ENCODE data around the gene PSMG2. TPM values are rescaled to one million over a fixed set of nuclear protein-coding genes. Genes with fewer than 3 reads are reported as not detected.

The PSMG2 gene
- total RNA-seq, 2 donors from 2014 or later, result 59.6 to 105 TPM

GRCh38 chr18:12766986-12767433 is 64.2 kb downstream of the PSMG2 start:
- Mint-ChIP-seq H3K4me3 (no peak overlapping the region), H3K4me1 (no peaks in the 10 kb centered on the region), H3K9me3 (no peaks in the 10 kb centered on the region), H3K27ac (no peak overlapping the region), H3K36me3 (ENCODE audit: low read depth) (no peaks in the 10 kb centered on the region), H3K27me3 (no peaks in the 10 kb centered on the region)
- ATAC-seq (replicated peaks), result no peak

DNA sequence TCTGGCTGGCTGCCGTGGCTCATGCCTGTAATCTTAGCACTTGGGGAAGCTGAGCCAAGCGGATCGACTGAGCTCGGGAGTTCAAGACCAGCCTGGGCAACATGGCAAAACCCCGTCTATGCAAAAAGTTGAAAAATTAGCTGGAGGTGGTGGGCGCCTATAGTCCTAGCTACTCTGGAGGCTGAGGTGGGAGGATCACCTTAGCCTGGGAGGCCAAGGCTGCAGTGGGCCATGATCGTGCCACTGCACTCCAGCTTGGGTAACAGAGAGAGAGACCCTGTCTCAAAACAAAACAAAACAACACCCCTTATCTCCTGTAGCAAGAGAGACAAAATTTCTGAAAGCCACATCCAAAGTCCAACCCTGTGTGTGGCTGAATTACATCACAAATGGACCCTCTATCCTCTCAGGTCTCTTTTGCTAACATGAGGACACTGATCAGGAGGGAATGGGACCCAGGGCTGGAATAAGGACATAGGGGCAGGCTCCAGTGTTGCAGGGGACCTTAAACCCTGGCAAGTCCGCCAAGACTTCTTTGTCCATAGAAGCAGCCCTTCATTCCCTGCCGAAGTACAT is 64.8 kb downstream of the PSMG2 start:
- no peaks in the 10 kb centered on the region for H3K27me3 Mint-ChIP-seq
- no peak overlapping the region for H3K4me3 Mint-ChIP-seq
- no peak overlapping the region for H3K27ac Mint-ChIP-seq
- ATAC-seq (replicated peaks), result no peak
- H3K9me3 Mint-ChIP-seq, result no peaks in the 10 kb centered on the region
- H3K36me3 Mint-ChIP-seq (ENCODE audit: low read depth), result no peaks in the 10 kb centered on the region
- H3K4me1 Mint-ChIP-seq, result no peaks in the 10 kb centered on the region

DNA sequence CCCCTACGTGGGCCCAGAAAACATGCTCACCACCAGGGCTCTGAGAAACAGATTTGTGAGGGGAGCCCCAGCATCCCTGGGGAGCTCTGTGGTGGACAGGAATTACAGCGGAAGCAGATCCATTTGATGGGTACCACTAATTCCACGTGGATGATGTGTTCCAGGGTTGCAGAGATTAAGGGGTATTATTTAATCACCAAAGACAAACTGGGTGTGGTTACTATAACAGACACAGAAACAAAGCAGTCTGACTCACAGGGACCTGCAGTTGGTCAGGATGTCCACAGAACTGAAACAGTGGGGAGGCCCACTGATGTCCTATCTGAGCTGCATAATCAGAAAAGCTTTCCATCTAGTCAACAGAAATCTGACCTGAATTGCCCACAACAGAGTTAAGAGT is 65.8 kb downstream of the PSMG2 start:
- peak; percentile 34 for ATAC-seq (replicated peaks)
- Mint-ChIP-seq H3K9me3 (no peaks in the 10 kb centered on the region), H3K27me3 (no peaks in the 10 kb centered on the region), H3K27ac (no peak overlapping the region), H3K4me3 (no peak overlapping the region), H3K36me3 (ENCODE audit: low read depth) (no peaks in the 10 kb centered on the region), H3K4me1 (no peaks in the 10 kb centered on the region)

DNA sequence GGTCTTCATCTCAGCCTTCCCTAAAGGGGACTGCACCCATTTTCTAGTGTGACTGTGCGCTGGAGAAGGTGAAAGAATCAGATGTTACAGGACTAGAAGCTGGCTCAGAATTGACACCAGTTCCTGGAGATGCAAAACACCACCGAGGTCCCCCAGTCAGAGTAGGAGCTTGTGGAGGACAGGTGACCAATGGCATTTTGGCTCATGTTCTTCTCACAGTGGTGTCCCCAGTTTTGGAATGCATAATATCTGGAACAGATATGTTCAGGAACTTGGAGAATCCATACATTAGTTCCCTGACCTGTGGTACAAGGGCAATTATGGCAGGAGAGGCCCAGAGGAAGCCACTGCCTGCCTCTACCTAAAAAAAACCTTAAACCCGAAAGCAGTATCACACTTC is 66.3 kb downstream of the PSMG2 start:
- H3K4me3 Mint-ChIP-seq, result no peak overlapping the region
- no peaks in the 10 kb centered on the region for H3K36me3 Mint-ChIP-seq (ENCODE audit: low read depth)
- no peaks in the 10 kb centered on the region for H3K9me3 Mint-ChIP-seq
- no peak overlapping the region for H3K27ac Mint-ChIP-seq
- H3K27me3 Mint-ChIP-seq, result no peaks in the 10 kb centered on the region
- no peak for ATAC-seq (replicated peaks)
- H3K4me1 Mint-ChIP-seq, result no peaks in the 10 kb centered on the region

DNA sequence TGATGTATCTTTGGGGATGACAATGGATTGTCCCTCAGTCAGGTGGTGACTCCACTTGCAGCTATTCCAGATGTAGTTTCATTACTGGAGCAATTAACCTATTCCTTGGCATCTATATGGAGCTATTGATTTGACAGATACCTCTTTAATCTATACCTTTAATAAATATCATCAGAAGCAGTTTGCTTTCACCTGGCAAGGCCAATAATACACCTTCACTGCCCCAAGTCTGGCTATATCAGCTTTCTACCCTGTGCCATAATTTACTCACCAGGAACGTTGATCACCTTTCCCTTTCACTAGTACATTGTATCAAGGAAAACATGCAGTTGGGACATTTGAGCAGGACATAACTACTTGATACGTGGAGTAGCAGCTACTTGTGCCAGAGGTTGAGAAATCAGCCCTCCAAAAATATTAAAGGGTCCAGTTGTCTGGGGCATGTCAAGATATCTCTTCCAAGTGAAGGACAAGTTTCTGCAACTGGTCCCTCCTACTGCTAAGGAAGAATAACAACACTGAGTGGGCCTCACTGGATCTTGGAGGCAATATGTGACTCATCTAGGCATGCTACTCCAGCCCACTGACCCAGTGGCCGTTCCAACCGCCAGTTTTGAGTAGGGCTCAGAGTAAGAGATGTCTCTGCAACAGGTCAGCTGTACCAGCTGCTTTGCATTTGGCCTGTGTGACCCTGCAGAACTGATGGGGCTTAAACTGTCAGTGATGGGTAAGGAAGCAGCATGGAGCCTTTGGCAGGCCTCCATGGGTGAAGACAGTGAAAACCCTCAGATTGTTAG is 67.0 kb downstream of the PSMG2 start:
- ATAC-seq (replicated peaks), result no peak
- Mint-ChIP-seq H3K27ac (no peak overlapping the region), H3K4me3 (no peak overlapping the region), H3K9me3 (no peaks in the 10 kb centered on the region), H3K27me3 (no peaks in the 10 kb centered on the region), H3K4me1 (no peaks in the 10 kb centered on the region), H3K36me3 (ENCODE audit: low read depth) (no peaks in the 10 kb centered on the region)

GRCh38 chr18:12770469-12771219 is 67.8 kb downstream of the PSMG2 start:
- ATAC-seq (replicated peaks), result no peak
- no peaks in the 10 kb centered on the region for H3K27me3 Mint-ChIP-seq
- no peak overlapping the region for H3K27ac Mint-ChIP-seq
- H3K36me3 Mint-ChIP-seq (ENCODE audit: low read depth), result no peaks in the 10 kb centered on the region
- H3K4me1 Mint-ChIP-seq, result no peaks in the 10 kb centered on the region
- H3K9me3 Mint-ChIP-seq, result no peaks in the 10 kb centered on the region
- H3K4me3 Mint-ChIP-seq, result no peak overlapping the region

GRCh38 chr18:12772111-12772510 is 69.3 kb downstream of the PSMG2 start:
- no peak overlapping the region for H3K4me3 Mint-ChIP-seq

DNA sequence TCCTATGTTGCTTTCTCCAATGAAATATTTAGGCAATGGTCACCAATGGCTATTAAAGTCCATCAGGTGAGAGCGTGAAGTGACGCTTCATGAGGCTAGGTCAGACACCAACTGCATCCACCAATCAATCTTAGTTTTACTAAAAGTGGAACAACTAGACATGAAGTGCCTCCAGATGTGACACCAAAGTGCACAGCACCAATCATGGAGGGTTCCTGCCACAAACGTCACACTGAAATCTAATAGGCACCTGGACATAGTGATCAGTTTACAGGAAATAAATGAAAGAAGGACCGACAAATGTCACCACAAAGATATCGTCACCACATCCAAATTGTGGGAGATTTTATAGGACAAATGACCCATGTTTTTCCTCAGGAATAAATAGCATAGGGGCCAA is 70.5 kb downstream of the PSMG2 start:
- H3K9me3 Mint-ChIP-seq, result no peaks in the 10 kb centered on the region
- no peak overlapping the region for H3K27ac Mint-ChIP-seq
- ATAC-seq (replicated peaks), result no peak
- H3K36me3 Mint-ChIP-seq (ENCODE audit: low read depth), result no peaks in the 10 kb centered on the region
- H3K4me1 Mint-ChIP-seq, result no peaks in the 10 kb centered on the region
- H3K4me3 Mint-ChIP-seq, result no peak overlapping the region
- H3K27me3 Mint-ChIP-seq, result no peaks in the 10 kb centered on the region

More at GRCh38 chr18:12772111-12772510, 69.3 kb downstream of the PSMG2 start:
- no peaks in the 10 kb centered on the region for H3K27me3 Mint-ChIP-seq
- H3K36me3 Mint-ChIP-seq (ENCODE audit: low read depth), result no peaks in the 10 kb centered on the region
- no peak for ATAC-seq (replicated peaks)
- no peak overlapping the region for H3K27ac Mint-ChIP-seq
- no peaks in the 10 kb centered on the region for H3K9me3 Mint-ChIP-seq
- H3K4me1 Mint-ChIP-seq, result no peaks in the 10 kb centered on the region

GRCh38 chr18:12774982-12775381 is 72.1 kb downstream of the PSMG2 start:
- ATAC-seq (replicated peaks), result no peak
- Mint-ChIP-seq H3K27me3 (no peaks in the 10 kb centered on the region), H3K27ac (peak overlapping the region; percentile 82), H3K4me3 (peak overlapping the region; percentile 88), H3K36me3 (ENCODE audit: low read depth) (no peaks in the 10 kb centered on the region), H3K4me1 (no peaks in the 10 kb centered on the region), H3K9me3 (no peaks in the 10 kb centered on the region)

Other genes with a start within 250 kb of the PSMG2 start
- gene SPIRE1, start 44.9 kb upstream of the PSMG2 start, total RNA-seq, result 10 to 100 TPM in 1 of 2 donors, 1 to 10 TPM in 1; 5.0 to 12.4 TPM
- 10 to 100 TPM; 12.0 to 14.7 TPM for gene CEP76, start 319 bp upstream of the PSMG2 start, total RNA-seq
- gene PTPN2, start 181.2 kb downstream of the PSMG2 start, total RNA-seq, result 10 to 100 TPM; 72.1 to 78.7 TPM
- 100 to 1,000 TPM in 1 of 2 donors, 10 to 100 TPM in 1; 72.1 to 120 TPM for gene SEH1L, start 245.0 kb downstream of the PSMG2 start, total RNA-seq

Data from activated T-helper 17 cell treated with anti-CD3 and anti-CD28 coated beads, Interleukin-2, amount 50 U/mL, for 72 hours (primary cell).